Stimulated activated CD4-positive, alpha-beta T cell treated with anti-CD3 and anti-CD28 coated beads, Interleukin-2, amount 100 ng/mL, for 24 hours (primary cell): ENCODE measurements around the gene TRIM9.

Experiments used
- DNase-seq, 2 donors: peaks; one replicate each; pipeline ENCODE4 v3.0.0-alpha.2; 2020

The TRIM9 gene

GRCh38 chr14:50932592-50933495, 162.1 kb downstream of the TRIM9 start:
- no peak for DNase-seq

- no peak for DNase-seq
These were observed 162.7 kb downstream of the TRIM9 start for GRCh38 chr14:50932156-50932555.

GRCh38 chr14:50931559-50931958, 163.3 kb downstream of the TRIM9 start:
- no peak for DNase-seq

DNA sequence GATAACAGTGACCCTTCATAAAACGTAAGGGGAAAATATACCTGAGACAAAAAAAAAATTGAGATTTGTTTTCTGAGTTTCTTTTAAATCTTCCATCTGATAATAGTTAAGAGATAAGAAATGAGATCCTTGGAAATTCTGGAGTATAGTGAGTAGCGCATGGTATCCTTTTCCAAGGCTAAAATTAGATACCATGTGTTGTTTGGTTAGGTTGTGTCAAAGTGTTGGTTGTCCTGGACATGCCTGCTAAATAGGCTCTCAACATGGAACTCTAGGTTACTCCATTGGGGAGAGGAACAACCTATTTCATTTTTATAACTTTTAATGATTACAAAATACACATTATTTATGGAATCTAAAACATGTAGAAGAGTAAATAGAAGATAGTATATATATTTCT, 165.4 kb downstream of the TRIM9 start:
- no peak for DNase-seq

DNA sequence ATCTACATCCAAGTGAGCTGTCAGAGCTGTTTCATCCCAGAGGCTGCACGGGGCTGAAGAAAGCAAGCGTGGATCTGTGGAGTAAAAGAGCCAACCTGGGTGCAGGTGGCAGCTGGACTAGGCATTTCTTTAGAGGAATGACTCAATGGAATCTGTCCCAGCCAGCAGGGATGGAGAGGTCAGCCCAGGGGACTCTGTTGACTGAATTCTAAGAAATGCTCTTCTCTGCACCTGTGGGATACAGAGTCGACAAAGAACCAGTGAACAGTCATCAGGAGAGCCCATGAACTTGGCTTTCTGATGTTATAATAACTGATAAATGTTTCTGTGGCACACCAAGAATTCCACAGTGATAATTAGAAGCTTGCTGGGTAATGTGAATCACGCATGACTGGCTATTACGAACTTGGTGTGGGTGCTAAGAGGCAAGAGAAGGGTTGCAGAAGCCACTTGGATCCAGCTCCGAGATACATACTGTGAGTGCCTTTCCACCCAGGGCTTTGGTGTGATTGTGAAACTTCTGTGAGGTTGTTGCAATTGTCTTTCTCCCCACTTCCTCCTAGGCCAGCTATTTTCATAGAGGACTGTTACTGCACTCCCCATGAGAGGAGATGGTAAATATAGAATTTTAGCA, 166.8 kb downstream of the TRIM9 start:
- no peak for DNase-seq

GRCh38 chr14:50926851-50927386, 168.0 kb downstream of the TRIM9 start:
- DNase-seq: no peak
